T-helper 1 cell treated with Interleukin-12 subunit alpha and Interleukin-12 subunit beta and Interleukin-4 antibody, amounts not matched to agents 30 ng/mL and 1 ng/mL, for 36 hours (primary cell): ENCODE results near the gene ATP6V1F. TPM values are rescaled to one million over a fixed set of nuclear protein-coding genes. Genes with fewer than 3 reads are reported as not detected.

Source experiments
- intact Hi-C: fragments of 100-400 bp; cut with micrococcal nuclease; formaldehyde crosslinking; loops from one replicate; pipeline ENCODE4 v1.15.1; 2024
- total RNA-seq: library from RNA; stranded (reverse); gene quantifications from 2 replicates; pipeline ENCODE4 v1.2.3, GENCODE V29; 2022

Gene ATP6V1F
- total RNA-seq, 1 donor from 2014 or later: 127 TPM

DNA sequence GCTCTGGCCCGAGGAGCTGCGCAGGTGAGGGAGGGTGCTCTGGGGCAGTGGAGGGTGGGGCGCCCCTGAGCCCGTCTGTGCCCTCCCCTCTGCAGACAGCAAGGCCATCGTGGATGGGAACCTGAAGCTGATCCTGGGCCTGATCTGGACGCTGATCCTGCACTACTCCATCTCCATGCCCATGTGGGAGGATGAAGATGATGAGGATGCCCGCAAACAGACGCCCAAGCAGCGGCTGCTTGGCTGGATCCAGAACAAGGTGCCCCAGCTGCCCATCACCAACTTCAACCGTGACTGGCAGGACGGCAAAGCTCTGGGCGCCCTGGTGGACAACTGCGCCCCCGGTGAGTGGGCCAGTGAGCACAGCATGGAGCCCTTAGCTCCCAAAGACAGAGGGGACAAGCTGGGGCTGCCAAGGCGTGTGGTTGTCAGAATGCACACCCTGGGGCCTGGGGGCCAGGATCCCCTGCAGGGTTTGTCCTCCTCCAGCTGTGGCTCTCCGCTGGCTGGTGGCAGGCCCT is 27.4 kb upstream of the ATP6V1F start:
- intact Hi-C loops: loop anchor here (2.0 kb wide), 1 partner anchor 44 kb away; no protein-coding TSS in a partner anchor

DNA sequence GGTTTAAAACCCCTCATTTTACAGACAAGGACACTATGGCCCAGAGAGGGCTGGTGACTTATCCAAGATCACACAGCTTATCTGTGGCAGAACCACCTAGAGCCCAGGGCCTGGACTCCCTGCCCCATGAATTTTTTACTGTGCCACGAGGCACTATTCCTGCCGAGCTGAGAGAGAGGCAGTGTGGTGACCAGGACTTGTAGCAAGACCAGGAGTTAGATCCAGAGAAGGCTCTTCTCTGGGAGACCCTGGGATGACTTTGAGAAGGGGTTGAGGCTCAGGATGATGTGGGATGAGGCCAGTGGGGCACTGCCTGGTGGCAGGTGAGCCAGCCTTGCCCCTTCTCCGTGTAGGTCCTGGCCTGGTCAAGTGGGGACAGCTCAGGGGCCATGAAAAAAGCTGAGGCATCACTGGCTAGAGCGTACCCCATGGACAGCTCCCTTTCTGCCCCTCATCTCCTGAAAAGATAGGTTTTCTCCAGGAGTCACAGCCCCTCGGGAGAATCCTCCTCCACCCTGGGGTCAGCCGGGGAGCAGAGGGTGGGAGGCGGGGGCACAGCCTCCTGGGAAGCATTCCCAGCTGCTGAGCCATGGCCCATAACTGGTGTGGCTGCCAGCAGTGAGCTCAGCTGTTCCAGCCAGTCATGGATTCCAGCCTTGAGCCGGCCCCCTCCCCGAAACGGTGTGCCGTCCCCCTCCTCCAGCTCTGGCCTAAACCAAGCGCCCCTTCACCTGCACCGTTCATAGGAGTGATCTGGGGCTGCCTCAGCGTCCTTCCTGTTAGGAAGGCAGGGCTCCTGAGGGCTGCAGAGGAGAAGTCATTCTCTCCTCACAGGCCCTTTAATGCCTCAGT is 26.6 kb upstream of the ATP6V1F start:
- intact Hi-C loops: loop anchor here (2.0 kb wide), 1 partner anchor 43 kb away; no protein-coding TSS in a partner anchor

DNA sequence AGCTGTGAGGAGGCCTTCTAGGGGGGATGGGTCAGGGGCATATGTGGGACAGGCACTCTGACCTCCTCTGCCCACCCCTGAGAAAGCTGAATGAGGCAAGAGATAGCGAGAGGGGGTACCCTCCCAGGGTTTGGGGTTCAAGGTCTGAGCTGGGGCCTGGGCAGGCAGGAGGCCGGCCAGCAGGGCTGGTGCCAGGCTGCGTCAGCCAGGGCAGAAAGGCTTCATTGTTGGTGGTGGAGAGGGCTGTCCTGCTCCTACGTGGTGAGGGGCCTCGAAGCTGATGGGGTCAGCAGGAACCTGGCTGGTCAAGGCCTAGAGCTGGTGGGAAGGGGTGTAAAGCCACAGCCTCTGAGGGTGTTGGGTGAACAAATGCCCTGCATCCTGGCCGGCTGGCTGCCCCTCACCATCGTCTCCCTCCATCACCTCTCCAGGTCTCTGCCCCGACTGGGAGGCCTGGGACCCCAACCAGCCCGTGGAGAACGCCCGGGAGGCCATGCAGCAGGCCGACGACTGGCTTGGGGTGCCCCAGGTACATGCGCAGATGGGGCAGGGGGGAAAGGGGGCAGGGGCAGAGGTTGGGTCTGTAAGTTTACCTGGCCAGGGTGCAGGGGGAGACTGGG is 25.8 kb upstream of the ATP6V1F start:
- intact Hi-C loops: no loop called here

DNA sequence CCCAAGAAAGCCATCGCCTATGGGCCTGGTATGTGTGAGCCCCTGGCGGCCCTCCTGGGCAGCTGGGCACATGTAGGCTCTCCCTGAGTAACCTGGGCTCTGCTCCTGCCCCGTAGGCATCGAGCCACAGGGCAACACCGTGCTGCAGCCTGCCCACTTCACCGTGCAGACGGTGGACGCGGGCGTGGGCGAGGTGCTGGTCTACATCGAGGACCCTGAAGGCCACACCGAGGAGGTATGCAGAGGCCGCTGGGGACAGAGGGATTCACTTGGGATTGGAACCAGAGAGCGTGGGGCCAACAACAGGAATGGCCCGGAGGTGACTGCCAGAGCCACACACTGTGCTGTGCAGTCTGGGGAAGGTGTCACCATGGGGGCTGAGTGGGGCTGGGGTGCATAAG is 25.1 kb upstream of the ATP6V1F start:
- intact Hi-C loops: no loop called here

DNA sequence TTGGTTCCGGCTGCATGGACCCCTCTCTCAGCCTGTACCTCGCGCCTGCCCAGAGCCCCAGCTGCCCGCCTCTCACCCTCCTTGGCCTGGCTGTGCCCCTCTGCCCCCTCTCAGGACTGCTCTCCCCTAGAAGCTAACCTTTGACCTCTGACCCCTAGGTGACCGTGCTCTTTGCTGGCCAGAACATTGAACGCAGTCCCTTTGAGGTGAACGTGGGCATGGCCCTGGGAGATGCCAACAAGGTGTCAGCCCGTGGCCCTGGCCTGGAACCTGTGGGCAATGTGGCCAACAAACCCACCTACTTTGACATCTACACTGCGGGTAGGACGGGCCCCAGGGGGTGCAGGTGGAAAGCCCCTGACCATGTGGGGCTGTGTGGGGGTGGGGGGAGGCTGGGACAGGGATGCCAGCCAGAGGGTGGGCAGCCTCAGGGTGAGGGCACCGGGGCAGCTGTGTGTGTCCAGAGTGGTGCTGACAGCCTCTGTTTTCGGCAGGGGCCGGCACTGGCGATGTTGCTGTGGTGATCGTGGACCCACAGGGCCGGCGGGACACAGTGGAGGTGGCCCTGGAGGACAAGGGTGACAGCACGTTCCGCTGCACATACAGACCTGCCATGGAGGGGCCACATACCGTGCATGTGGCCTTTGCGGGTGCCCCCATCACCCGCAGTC is 24.4 kb upstream of the ATP6V1F start:
- intact Hi-C loops: no loop called here

DNA sequence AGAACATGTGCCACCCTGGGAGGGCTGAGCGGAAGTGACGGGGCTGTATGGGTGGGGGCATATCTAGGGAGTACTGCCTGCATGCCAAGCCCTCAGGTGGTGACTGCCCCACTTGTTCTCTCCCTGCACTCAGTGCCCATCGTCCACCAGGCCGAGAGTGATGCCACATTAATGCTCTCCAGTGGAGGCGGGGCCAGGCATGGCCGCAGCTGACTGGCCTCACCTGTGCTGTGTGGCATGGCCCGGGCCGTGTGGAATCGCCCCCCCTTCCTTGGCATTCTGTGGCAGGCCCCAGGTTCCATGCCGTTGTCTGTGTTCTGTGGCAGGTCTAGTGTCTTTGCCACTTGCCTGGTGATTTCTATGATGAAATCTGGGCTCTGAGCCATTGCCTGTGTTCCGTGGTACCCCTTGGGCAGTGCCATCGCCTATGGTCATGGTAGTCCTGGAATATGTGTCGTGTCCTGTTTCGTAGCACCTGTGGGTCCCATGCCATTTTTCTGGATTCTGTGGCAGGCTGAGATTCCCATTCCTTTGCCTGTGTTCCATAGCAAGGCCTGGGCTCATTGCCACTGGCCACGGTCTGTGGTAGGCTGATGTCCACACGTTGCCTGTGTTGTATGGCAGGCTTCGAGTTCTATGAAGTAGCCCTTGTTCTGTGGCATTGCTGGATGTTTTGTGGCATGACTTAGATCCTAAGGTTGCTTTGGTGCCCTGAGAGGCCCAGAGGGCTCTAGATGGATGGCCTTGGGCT is 23.5 kb upstream of the ATP6V1F start:
- intact Hi-C loops: no loop called here

DNA sequence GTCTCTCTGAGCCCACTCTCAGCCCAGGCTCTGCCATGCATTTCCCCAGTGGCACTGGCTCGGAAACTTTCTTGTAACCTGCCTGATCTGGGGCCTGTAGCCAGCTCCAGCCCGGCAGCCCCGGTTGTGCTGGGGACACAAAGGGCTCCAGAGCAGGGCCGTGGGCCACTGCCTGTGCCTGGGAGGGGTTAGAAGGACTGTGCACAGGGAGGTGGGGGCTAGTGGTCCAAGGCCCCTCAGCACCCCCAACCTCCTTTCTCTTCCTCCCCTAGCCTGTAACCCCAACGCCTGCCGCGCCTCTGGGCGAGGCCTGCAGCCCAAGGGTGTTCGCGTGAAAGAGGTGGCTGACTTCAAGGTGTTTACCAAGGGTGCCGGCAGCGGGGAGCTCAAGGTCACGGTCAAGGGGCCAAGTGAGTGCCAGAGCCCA is 22.9 kb upstream of the ATP6V1F start:
- intact Hi-C loops: no loop called here

DNA sequence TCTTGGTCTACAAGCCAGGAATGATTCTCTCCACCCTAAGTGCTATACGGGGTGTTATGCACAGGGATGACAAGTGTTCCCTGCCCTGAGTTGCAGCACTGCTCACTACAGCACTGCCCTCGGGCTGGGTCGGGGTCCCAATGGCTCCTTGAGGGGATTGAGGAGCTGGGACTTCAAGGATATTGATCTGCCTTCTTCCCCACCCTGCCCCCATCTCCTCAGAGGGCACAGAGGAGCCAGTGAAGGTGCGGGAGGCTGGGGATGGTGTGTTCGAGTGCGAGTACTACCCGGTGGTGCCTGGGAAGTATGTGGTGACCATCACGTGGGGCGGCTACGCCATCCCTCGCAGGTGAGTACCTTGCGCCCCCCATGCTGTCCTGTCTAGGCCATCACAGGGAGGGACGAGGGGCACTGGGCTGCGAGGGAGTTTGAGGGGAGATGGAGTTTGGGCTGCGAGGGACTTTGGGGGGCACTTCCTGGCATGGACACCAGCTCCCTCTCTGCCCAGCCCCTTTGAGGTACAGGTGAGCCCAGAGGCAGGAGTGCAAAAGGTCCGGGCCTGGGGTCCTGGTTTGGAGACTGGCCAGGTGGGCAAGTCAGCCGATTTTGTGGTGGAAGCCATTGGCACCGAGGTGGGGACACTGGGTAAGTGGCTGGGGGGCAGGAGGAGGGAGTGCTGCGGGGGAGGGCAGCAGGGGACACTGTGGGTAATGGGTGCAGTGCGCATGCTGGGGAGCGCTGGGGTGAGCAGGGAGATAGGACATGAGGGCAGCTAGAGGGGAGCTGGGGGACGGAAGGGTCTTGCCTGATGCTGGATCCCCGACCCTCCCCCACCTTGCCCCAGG is 22.1 kb upstream of the ATP6V1F start:
- intact Hi-C loops: no loop called here

DNA sequence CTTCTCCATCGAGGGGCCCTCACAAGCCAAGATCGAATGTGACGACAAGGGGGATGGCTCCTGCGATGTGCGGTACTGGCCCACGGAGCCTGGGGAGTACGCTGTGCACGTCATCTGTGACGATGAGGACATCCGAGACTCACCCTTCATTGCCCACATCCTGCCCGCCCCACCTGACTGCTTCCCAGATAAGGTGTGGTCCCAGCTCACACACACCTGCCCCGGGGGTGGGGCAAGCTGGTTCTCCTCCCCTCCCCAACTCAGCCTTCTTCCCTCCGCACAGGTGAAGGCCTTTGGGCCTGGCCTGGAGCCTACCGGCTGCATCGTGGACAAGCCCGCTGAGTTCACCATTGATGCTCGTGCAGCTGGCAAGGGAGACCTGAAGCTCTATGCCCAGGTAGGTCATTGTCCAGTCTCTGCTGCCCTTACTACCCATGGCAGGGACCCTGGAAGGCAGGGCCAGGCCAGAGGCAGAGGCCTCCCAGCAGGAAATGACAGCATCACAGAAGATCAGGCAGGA is 21.4 kb upstream of the ATP6V1F start:
- intact Hi-C loops: no loop called here

DNA sequence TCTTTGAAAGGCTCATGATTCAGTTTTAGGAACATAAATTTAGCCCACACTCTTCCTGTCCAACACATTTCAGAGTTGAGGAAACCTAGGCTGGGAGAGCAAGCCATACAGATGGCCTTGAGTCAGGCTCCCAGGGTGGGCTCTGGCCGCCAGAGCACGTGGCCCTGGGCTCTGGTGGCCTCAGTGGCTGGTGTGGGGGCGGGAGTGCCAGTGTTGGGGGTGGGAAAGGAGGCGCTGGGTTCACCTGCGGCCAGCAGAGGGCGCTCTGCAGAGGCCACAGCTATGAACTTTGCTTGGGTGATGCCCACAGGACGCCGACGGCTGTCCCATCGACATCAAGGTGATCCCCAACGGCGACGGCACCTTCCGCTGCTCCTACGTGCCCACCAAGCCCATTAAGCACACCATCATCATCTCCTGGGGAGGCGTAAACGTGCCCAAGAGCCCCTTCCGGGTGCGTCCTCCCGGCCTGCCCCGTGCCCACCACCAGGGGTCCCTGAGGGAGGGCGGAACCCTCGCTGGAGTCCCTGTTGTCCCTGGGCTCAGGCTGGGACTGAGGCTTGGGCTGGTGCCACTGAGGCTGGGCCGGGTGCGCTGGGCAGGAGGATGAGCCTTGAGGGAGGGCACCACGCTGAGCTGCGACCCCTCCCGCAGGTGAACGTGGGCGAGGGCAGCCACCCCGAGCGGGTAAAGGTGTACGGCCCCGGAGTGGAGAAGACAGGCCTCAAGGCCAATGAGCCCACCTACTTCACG is 20.6 kb upstream of the ATP6V1F start:
- intact Hi-C loops: loop anchor here (1.0 kb wide), 3 partner anchors 20 to 249 kb away; partner anchors contain the start of gene ATP6V1F

DNA sequence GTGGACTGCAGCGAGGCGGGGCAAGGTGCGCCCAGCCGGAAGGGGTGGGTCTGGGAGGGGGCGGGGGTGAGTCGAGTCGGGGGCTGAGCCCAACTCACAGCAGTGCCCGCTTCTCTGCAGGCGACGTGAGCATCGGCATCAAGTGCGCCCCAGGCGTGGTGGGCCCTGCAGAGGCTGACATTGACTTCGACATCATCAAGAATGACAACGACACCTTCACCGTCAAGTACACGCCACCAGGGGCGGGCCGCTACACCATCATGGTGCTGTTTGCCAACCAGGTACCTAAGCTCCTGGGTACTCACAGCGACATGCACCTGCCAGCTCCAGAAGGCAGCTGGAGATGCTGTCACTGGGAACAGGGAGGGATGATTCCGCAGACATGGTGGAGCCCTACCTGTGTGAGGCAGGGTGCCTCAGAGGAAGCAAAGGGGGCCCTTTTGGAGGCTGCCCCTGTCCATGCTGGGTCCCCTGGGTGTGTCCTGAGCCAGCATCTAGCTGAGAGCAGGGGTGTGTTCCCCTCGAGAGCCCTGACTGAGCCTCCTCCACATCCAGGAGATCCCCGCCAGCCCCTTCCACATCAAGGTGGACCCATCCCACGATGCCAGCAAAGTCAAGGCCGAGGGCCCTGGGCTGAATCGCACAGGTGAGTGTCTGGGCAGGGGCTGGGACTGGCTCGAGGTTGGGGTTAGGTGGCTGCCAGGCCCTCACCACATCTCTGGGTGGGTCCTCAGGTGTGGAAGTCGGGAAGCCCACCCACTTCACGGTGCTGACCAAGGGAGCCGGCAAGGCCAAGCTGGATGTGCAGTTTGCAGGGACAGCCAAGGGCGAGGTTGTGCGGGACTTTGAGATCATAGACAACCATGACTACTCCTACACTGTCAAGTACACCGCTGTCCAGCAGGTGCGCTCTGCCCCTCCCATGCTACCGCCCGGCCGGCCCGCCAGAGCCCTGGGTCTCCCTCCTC is 19.7 kb upstream of the ATP6V1F start:
- intact Hi-C loops: loop anchor here (1.0 kb wide), 3 partner anchors 19 to 248 kb away; partner anchors contain the start of gene ATP6V1F

DNA sequence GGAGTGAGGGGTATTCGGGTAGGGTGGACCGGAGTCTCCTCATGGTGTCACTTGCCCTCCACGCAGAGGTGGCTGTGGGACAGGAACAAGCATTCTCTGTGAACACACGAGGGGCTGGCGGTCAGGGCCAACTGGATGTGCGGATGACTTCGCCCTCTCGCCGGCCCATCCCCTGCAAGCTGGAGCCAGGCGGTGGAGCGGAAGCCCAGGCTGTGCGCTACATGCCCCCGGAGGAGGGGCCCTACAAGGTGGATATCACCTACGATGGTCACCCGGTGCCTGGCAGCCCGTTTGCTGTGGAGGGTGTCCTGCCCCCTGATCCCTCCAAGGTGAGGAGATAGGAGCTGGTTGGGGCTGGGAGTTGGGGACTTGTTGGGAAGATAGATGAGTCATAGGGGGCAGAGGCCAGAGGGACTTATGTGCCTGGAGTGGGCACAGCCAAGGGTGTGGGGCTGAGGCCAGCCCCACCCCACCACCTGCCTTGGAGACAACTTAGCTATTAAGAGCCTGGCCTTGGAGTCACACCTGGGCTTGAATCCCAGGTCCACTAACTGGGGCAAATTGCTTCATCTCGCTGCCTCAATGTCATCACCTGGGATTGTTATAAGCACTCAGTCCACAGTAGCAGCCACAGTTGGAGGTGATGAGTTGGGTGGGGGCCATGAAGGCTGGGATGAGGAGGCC is 18.6 kb upstream of the ATP6V1F start:
- intact Hi-C loops: no loop called here

DNA sequence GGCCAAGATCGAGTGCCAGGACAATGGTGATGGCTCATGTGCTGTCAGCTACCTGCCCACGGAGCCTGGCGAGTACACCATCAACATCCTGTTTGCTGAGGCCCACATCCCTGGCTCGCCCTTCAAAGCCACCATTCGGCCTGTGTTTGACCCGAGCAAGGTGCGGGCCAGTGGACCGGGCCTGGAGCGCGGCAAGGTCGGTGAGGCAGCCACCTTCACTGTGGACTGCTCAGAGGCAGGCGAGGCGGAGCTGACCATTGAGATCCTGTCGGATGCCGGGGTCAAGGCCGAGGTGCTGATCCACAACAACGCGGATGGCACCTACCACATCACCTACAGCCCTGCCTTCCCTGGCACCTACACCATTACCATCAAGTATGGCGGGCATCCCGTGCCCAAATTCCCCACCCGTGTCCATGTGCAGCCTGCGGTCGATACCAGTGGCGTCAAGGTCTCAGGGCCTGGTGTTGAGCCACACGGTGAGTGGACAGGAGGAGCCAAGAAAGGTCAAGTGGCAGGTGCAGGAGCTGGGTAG is 17.8 kb upstream of the ATP6V1F start:
- intact Hi-C loops: no loop called here

DNA sequence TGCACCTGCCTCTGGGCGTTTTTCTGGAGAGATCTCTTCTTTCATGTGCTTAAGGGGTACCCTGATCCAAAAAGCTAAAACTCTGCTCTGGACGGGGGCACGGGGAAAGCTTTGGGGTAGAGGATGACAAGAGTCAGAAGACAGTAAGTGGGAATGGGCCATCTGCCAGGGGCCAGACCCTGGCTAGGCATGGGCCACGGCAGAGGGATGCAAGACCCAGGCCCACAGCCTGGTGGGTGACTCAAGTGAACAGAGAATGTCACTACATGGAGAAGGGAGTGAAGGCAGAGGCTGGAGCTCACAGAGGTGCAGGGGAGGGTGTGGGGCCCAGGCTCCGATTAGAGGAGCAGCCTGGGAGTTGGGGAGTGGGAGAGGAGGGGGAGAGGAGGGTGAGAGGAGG is 17.2 kb upstream of the ATP6V1F start:
- intact Hi-C loops: no loop called here

DNA sequence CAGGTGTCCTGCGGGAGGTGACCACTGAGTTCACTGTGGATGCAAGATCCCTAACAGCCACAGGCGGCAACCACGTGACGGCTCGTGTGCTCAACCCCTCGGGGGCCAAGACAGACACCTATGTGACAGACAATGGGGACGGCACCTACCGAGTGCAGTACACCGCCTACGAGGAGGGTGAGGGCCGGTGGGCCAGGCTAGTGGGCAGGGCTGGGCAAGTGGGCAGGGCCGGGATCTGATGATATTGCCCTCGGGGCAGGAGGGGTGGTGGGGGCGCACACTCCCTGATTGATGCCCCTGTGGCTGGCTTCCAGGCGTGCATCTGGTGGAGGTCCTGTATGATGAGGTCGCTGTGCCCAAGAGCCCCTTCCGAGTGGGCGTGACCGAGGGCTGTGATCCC is 16.7 kb upstream of the ATP6V1F start:
- intact Hi-C loops: no loop called here

DNA sequence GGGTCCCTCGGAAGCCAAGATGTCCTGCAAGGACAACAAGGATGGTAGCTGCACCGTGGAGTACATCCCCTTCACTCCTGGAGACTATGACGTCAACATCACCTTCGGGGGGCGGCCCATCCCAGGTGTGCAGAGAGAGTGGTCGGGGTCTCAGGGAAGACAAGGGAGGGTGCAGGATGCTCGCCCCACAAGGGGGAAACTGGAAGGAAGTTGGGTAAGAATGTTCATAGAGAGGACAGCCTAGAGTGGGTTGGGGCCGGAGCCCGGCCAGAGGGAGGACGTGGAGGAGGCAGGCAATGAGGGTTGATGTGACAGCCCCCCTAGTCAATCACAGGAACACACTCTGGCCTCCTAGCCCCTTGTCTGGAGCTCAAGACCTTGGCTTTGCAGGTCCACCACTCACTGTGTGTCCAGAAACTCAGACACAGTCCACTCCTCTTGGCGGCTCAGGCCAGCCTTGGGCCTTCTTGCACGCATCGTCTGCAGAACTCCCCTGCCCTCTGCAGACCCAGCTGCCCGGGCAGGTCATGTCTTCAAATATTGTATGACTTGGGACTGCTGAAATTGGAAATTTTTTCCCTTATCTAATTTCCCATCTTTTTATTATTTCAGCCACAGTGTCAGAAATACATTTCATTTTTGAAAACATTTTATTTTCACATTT is 15.7 kb upstream of the ATP6V1F start:
- intact Hi-C loops: no loop called here
